IMR-90 (cell line): ENCODE measurements around the gene NANOS1. TPM values are rescaled to one million over a fixed set of nuclear protein-coding genes. Genes with fewer than 3 reads are reported as not detected.

Source experiments
- ATAC-seq: fragments of 200-7000 bp; cut with Tn5 transposase; 2 replicates; pipeline ENCODE4 v1.9.1; 2020; ENCODE audit warnings: low read depth, mild to moderate bottlenecking, moderate library complexity
- BruUV-seq: library from RNA; stranded (reverse); fragments of 400-500 nt; replicated peaks from 2 replicates; lab custom pipeline; 2021; lab: Mats Ljungman, UMichigan
- CTCF ChIA-PET: fragments of 300-600 bp; formaldehyde crosslinking; extraction: SDS; loops from one replicate; lab custom pipeline; 2021; ENCODE audit warnings: antibody characterized with exemption; lab: Yijun Ruan, JAX
- POLR2A ChIA-PET: fragments of 300-600 bp; sonication (Branson Sonifier 250); formaldehyde crosslinking; loops from one replicate; lab custom pipeline; 2022; ENCODE audit warnings: antibody characterized with exemption; ENCODE audit not compliant: unreplicated experiment; lab: Charles Lee
- DNase-seq: peaks from one replicate; pipeline ENCODE4 v3.0.0; 2013
- H2AFZ ChIP-seq: replicated peaks from 2 replicates; pipeline ENCODE3; 2013; ENCODE audit warnings: low read length, mild to moderate bottlenecking; ENCODE audit not compliant: poor library complexity
- H2AK5ac ChIP-seq: 2 replicates; pipeline ENCODE4 v1.6.1; 2013; ENCODE audit warnings: low read depth, low read length, inconsistent platforms
- H2AK9ac ChIP-seq: replicated peaks from 2 replicates; pipeline ENCODE3; 2013; ENCODE audit warnings: mild to moderate bottlenecking, low read depth, low read length, moderate library complexity; ENCODE audit not compliant: poor library complexity
- H2BK120ac ChIP-seq: 2 replicates; pipeline ENCODE4 v1.6.1; 2013; ENCODE audit warnings: low read depth, low read length, inconsistent platforms
- H2BK15ac ChIP-seq: 3 replicates; pipeline ENCODE4 v1.6.1; 2013; ENCODE audit warnings: low read depth, low read length, inconsistent platforms
- H2BK20ac ChIP-seq: 2 replicates; pipeline ENCODE4 v1.6.1; 2013; ENCODE audit warnings: low read depth, mild to moderate bottlenecking, inconsistent platforms, low read length, moderate library complexity
- H2BK5ac ChIP-seq: 2 replicates; pipeline ENCODE4 v1.6.1; 2013; ENCODE audit warnings: mild to moderate bottlenecking, low read depth, low read length, inconsistent platforms; ENCODE audit not compliant: poor library complexity, severe bottlenecking
- H3K14ac ChIP-seq: replicated peaks from 2 replicates; pipeline ENCODE4 v1.6.1; 2013; ENCODE audit warnings: low read depth, low read length, inconsistent platforms
- H3K18ac ChIP-seq: 2 replicates; pipeline ENCODE4 v1.6.1; 2013; ENCODE audit warnings: low read depth, low read length, control low read depth
- H3K23ac ChIP-seq: 2 replicates; pipeline ENCODE4 v1.6.1; 2013; ENCODE audit warnings: low read depth, low read length, inconsistent platforms
- H3K27ac ChIP-seq: 2 replicates; pipeline ENCODE4 v1.5.1; 2013; ENCODE audit warnings: mild to moderate bottlenecking, control low read depth, low read length; ENCODE audit not compliant: insufficient read depth
- H3K27me3 ChIP-seq: 2 replicates; pipeline ENCODE4 v1.6.1; 2013; ENCODE audit warnings: low read length; ENCODE audit not compliant: control insufficient read depth, insufficient read depth
- H3K36me3 ChIP-seq: 2 replicates; pipeline ENCODE4 v1.6.1; 2013; ENCODE audit warnings: low read length, mixed read lengths; ENCODE audit not compliant: control insufficient read depth, insufficient read depth
- H3K4ac ChIP-seq: 2 replicates; pipeline ENCODE4 v1.6.1; 2013; ENCODE audit warnings: low read depth, low read length, inconsistent platforms
- H3K4me1 ChIP-seq: 2 replicates; pipeline ENCODE4 v1.6.1; 2013; ENCODE audit warnings: low read length, mixed read lengths; ENCODE audit not compliant: control insufficient read depth, insufficient read depth
- H3K4me2 ChIP-seq: 2 replicates; pipeline ENCODE4 v1.6.1; 2013; ENCODE audit warnings: low read depth, mild to moderate bottlenecking, control low read depth, low read length, moderate library complexity
- H3K4me3 ChIP-seq: 2 replicates; pipeline ENCODE4 v1.5.1; 2013; ENCODE audit warnings: low read depth, mild to moderate bottlenecking, control low read depth, low read length, moderate library complexity; ENCODE audit not compliant: insufficient read depth
- H3K56ac ChIP-seq: 2 replicates; pipeline ENCODE4 v1.6.1; 2013; ENCODE audit warnings: low read length, inconsistent platforms; ENCODE audit not compliant: insufficient read depth; ENCODE audit errors: extremely low read depth
- H3K79me1 ChIP-seq, 2 experiments: 2 replicates each; pipeline ENCODE4 v1.6.1; 2013; ENCODE audit warnings: low read length in 2 of 2, inconsistent platforms in 1 of 2, low read depth in 1 of 2
- H3K9ac ChIP-seq: 2 replicates; pipeline ENCODE4 v1.6.1; 2013; ENCODE audit warnings: low read depth, low read length, control low read depth
- H3K9me1 ChIP-seq: 2 replicates; pipeline ENCODE4 v1.6.1; 2013; ENCODE audit warnings: low read length, inconsistent platforms; ENCODE audit not compliant: insufficient read depth
- H3K9me3 ChIP-seq: 2 replicates; pipeline ENCODE4 v1.6.1; 2013; ENCODE audit warnings: low read length; ENCODE audit not compliant: control insufficient read depth, insufficient read depth
- H4K20me1 ChIP-seq: 2 replicates; pipeline ENCODE4 v1.6.1; 2013; ENCODE audit warnings: low read length, inconsistent platforms; ENCODE audit not compliant: insufficient read depth
- H4K5ac ChIP-seq: 2 replicates; pipeline ENCODE4 v1.6.1; 2013; ENCODE audit warnings: mild to moderate bottlenecking, low read depth, low read length, control low read depth
- H4K8ac ChIP-seq, 2 experiments: 2 replicates each; pipeline ENCODE4 v1.6.1; 2013; ENCODE audit warnings: low read depth in 2 of 2, low read length in 2 of 2, control low read depth in 1 of 2, inconsistent platforms in 1 of 2
- H4K91ac ChIP-seq: 2 replicates; pipeline ENCODE4 v1.6.1; 2013; ENCODE audit warnings: low read depth, low read length, inconsistent platforms; ENCODE audit not compliant: insufficient read depth
- CEBPB ChIP-seq: IDR thresholded peaks from 2 replicates; pipeline ENCODE4 v1.6.1; 2012; ENCODE audit warnings: low read depth, low read length, improper control_type of control experiment
- CHD1 ChIP-seq: IDR thresholded peaks from 2 replicates; pipeline ENCODE4 v1.6.1; 2012; ENCODE audit warnings: low read depth, low read length, improper control_type of control experiment
- CTCF ChIP-seq: conservative IDR thresholded peaks from 2 replicates; pipeline ENCODE4 v1.5.1; 2012; ENCODE audit warnings: mild to moderate bottlenecking, low read depth, low read length, improper control_type of control experiment
- FOS ChIP-seq: fragments of 150-350 bp; IDR thresholded peaks from 2 replicates; pipeline ENCODE4 v1.6.1; 2016; ENCODE audit warnings: low read depth, low read length
- MXI1 ChIP-seq: IDR thresholded peaks from 2 replicates; pipeline ENCODE4 v1.6.1; 2012; ENCODE audit warnings: low read depth, mild to moderate bottlenecking, low read length, moderate library complexity, borderline replicate concordance
- NFE2L2 ChIP-seq: fragments of 150-350 bp; IDR thresholded peaks from 2 replicates; pipeline ENCODE4 v1.6.1; 2016; ENCODE audit warnings: low read depth, mild to moderate bottlenecking, low read length
- POLR2A ChIP-seq: IDR thresholded peaks from 2 replicates; pipeline ENCODE4 v1.6.1; 2012; ENCODE audit warnings: mild to moderate bottlenecking, low read depth, low read length
- RAD21 ChIP-seq: IDR thresholded peaks from 2 replicates; pipeline ENCODE4 v1.6.1; 2012; ENCODE audit warnings: low read length, improper control_type of control experiment
- RCOR1 ChIP-seq: IDR thresholded peaks from 2 replicates; pipeline ENCODE4 v1.6.1; 2012; ENCODE audit warnings: mild to moderate bottlenecking, low read length, improper control_type of control experiment; ENCODE audit not compliant: insufficient replicate concordance
- RFX5 ChIP-seq: IDR thresholded peaks from 2 replicates; pipeline ENCODE4 v1.8.0; 2012; ENCODE audit warnings: low read depth, mild to moderate bottlenecking, low read length, moderate library complexity
- SMC3 ChIP-seq: fragments of 150-350 bp; IDR thresholded peaks from 2 replicates; pipeline ENCODE4 v1.6.1; 2016; ENCODE audit warnings: low read depth, mild to moderate bottlenecking, antibody characterized with exemption, low read length, moderate library complexity
- WGBS, 2 experiments: methylation state at CpG; one replicate each; pipeline versions ENCODE4 v1.1.5 to v1.1.7; 2013; ENCODE audit warnings: missing lambda C conversion rate in 2 of 2; ENCODE audit not compliant: insufficient read length in 1 of 2; ENCODE audit errors: extremely low coverage in 2 of 2; 5-methylcytosine and 5-hydroxymethylcytosine counted together
- dilution Hi-C: fragments of 300-500 bp; cut with HindIII; formaldehyde crosslinking; loops from one replicate; pipeline ENCODE4 v1.14.3; 2018; ENCODE audit warnings: low sequenced_read_pairs; ENCODE audit not compliant: unreplicated experiment
- in situ Hi-C: fragments of 300-500 bp; cut with MboI; formaldehyde crosslinking; loops from 3 replicates; pipeline ENCODE4 v1.14.3; 2019; ENCODE audit warnings: low sequenced_read_pairs, inconsistent platforms, mixed read lengths
- intact Hi-C: fragments of 100-400 bp; cut with micrococcal nuclease; formaldehyde crosslinking; loops from 2 replicates; pipeline ENCODE4 v1.10.0; 2022
- polyA plus RNA-seq, 3 experiments: library from polyadenylated mRNA; depleted of rRNA; stranded (reverse); fragments of >200 nt; gene quantifications; 2 replicates each; pipeline ENCODE4 v1.2.3, GENCODE V29; 2012; ENCODE audit warnings: low replicate concordance in 1 of 3
- total RNA-seq: library from RNA; depleted of rRNA; stranded (reverse); fragments of >200 nt; gene quantifications from 2 replicates; pipeline ENCODE4 v1.2.3, GENCODE V29; 2012
- TF ChIP-seq, protein P1 (sequence below): fragments of 150-350 bp; IDR thresholded peaks from 2 replicates; pipeline ENCODE4 v1.6.1; 2017; ENCODE audit warnings: mild to moderate bottlenecking, antibody characterized with exemption, low read length, low read depth
- TF ChIP-seq, protein P2 (sequence below): fragments of 150-350 bp; IDR thresholded peaks from 2 replicates; pipeline ENCODE4 v1.6.1; 2016; ENCODE audit warnings: low read depth, mild to moderate bottlenecking, low read length, moderate library complexity, borderline replicate concordance

The NANOS1 gene
- total and polyA plus RNA-seq, 2 of the 4 experiments (the other 2 are of a cell fraction): under 0.01 to 0.12 TPM

- H3K14ac ChIP-seq: no peak overlapping the region
- H3K18ac ChIP-seq: no peak overlapping the region
- no peak overlapping the region for H2BK5ac ChIP-seq
- H4K20me1 ChIP-seq: peaks cover 85% of the 10 kb centered on the region
- DNase-seq (no peak), ATAC-seq (no peak)
- H3K4me3 ChIP-seq: no peak overlapping the region
- ChIA-PET CTCF (no interaction called here), POLR2A (no interaction called here)
- intact Hi-C loops (no loop called here), in situ Hi-C loops (no loop called here), dilution Hi-C loops (no loop called here)
- H2AK5ac ChIP-seq: no peak overlapping the region
- no peak overlapping the region for H4K91ac ChIP-seq
- no peak overlapping the region for H2BK120ac ChIP-seq
- no peak overlapping the region for H2BK15ac ChIP-seq
- H4K5ac ChIP-seq: no peak overlapping the region
- H2BK20ac ChIP-seq: no peak overlapping the region
- no peak overlapping the region for H3K56ac ChIP-seq
- H3K4ac ChIP-seq: no peak overlapping the region
- no peaks in the 10 kb centered on the region for H3K27me3 ChIP-seq
- H3K79me1 ChIP-seq: peaks cover 36 to 58% of the 10 kb centered on the region in 2 experiments
- no peaks in the 10 kb centered on the region; the same call in 1 of the 2 replicates for H3K4me1 ChIP-seq
- no peak overlapping the region for H2AK9ac ChIP-seq
- H3K9me1 ChIP-seq: peaks cover 3% of the 10 kb centered on the region; the same call in 1 of the 2 replicates
- H3K9ac ChIP-seq: no peak overlapping the region
- peaks cover 76% of the 10 kb centered on the region for H3K36me3 ChIP-seq
- H3K4me2 ChIP-seq: no peak overlapping the region
- 95% methylated on average over 5 of the region's 7 CpGs; no CpG with 5 or more reads in 1 of the 2 experiments for WGBS, 2 experiments
- H2AFZ ChIP-seq: no peak overlapping the region
- no peak overlapping the region for H4K8ac ChIP-seq
- BruUV-seq: no TSS peak
- no peak overlapping the region for H3K23ac ChIP-seq
- H3K27ac ChIP-seq: no peak overlapping the region
- no peaks in the 10 kb centered on the region for H3K9me3 ChIP-seq
- TF ChIP-seq, protein P1, sequence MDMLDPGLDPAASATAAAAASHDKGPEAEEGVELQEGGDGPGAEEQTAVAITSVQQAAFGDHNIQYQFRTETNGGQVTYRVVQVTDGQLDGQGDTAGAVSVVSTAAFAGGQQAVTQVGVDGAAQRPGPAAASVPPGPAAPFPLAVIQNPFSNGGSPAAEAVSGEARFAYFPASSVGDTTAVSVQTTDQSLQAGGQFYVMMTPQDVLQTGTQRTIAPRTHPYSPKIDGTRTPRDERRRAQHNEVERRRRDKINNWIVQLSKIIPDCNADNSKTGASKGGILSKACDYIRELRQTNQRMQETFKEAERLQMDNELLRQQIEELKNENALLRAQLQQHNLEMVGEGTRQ: no peak
- TF ChIP-seq CEBPB (no peak), MXI1 (no peak), NFE2L2 (no peak), RCOR1 (no peak), CTCF (no peak), FOS (no peak), RAD21 (no peak), RFX5 (no peak), POLR2A (no peak), SMC3 (no peak), CHD1 (no peak)
- TF ChIP-seq, protein P2, sequence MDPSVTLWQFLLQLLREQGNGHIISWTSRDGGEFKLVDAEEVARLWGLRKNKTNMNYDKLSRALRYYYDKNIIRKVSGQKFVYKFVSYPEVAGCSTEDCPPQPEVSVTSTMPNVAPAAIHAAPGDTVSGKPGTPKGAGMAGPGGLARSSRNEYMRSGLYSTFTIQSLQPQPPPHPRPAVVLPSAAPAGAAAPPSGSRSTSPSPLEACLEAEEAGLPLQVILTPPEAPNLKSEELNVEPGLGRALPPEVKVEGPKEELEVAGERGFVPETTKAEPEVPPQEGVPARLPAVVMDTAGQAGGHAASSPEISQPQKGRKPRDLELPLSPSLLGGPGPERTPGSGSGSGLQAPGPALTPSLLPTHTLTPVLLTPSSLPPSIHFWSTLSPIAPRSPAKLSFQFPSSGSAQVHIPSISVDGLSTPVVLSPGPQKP: no peak
Observed at GRCh38 chr10:119045561-119045960, 16.0 kb downstream of the NANOS1 start.
